ENCODE measurements around the gene VAC14.

Gene VAC14

GRCh38 chr16:70664325-70665112 lies 136.4 kb downstream of the VAC14 start:
- in situ Hi-C loops (cut with MboI; ENCODE audit: low sequenced_read_pairs): no loop called here

GRCh38 chr16:70663524-70664324 lies 137.2 kb downstream of the VAC14 start:
- in situ Hi-C loops (cut with MboI; ENCODE audit: low sequenced_read_pairs): no loop called here

- in situ Hi-C loops (cut with MboI; ENCODE audit: low sequenced_read_pairs): no loop called here
These were observed 137.9 kb downstream of the VAC14 start for GRCh38 chr16:70662991-70663523.

- in situ Hi-C loops (cut with MboI; ENCODE audit: low sequenced_read_pairs): no loop called here
These were observed 138.9 kb downstream of the VAC14 start for GRCh38 chr16:70661918-70662641.

- in situ Hi-C loops (cut with MboI; ENCODE audit: low sequenced_read_pairs): no loop called here
These were observed 139.4 kb downstream of the VAC14 start for GRCh38 chr16:70661534-70661917.

- in situ Hi-C loops (cut with MboI; ENCODE audit: low sequenced_read_pairs): no loop called here
These were observed 140.1 kb downstream of the VAC14 start for GRCh38 chr16:70660672-70661350.

GRCh38 chr16:70659953-70660671 lies 140.8 kb downstream of the VAC14 start:
- in situ Hi-C loops (cut with MboI; ENCODE audit: low sequenced_read_pairs): no loop called here

- in situ Hi-C loops (cut with MboI; ENCODE audit: low sequenced_read_pairs): no loop called here
These were observed 141.4 kb downstream of the VAC14 start for GRCh38 chr16:70659546-70659945.

- in situ Hi-C loops (cut with MboI; ENCODE audit: low sequenced_read_pairs): no loop called here
These were observed 142.0 kb downstream of the VAC14 start for GRCh38 chr16:70658921-70659320.

GRCh38 chr16:70657956-70658355 lies 143.0 kb downstream of the VAC14 start:
- in situ Hi-C loops (cut with MboI; ENCODE audit: low sequenced_read_pairs): no loop called here

- in situ Hi-C loops (cut with MboI; ENCODE audit: low sequenced_read_pairs): no loop called here
These were observed 144.2 kb downstream of the VAC14 start for GRCh38 chr16:70656712-70657263.

GRCh38 chr16:70656065-70656711 lies 144.8 kb downstream of the VAC14 start:
- in situ Hi-C loops (cut with MboI; ENCODE audit: low sequenced_read_pairs): no loop called here

- in situ Hi-C loops (cut with MboI; ENCODE audit: low sequenced_read_pairs): no loop called here
These were observed 146.9 kb downstream of the VAC14 start for GRCh38 chr16:70653809-70654771.

- in situ Hi-C loops (cut with MboI; ENCODE audit: low sequenced_read_pairs): no loop called here
These were observed 147.6 kb downstream of the VAC14 start for GRCh38 chr16:70653406-70653805.

GRCh38 chr16:70652322-70652721 lies 148.6 kb downstream of the VAC14 start:
- in situ Hi-C loops (cut with MboI; ENCODE audit: low sequenced_read_pairs): no loop called here

GRCh38 chr16:70651524-70651923 lies 149.4 kb downstream of the VAC14 start:
- in situ Hi-C loops (cut with MboI; ENCODE audit: low sequenced_read_pairs): no loop called here

- in situ Hi-C loops (cut with MboI; ENCODE audit: low sequenced_read_pairs): no loop called here
These were observed 150.7 kb downstream of the VAC14 start for GRCh38 chr16:70650216-70650615.

- in situ Hi-C loops (cut with MboI; ENCODE audit: low sequenced_read_pairs): no loop called here
These were observed 151.7 kb downstream of the VAC14 start for GRCh38 chr16:70649300-70649699.
